Astrocyte (in vitro differentiated cells and primary cell): ENCODE results near the gene GOPC. TPM values are rescaled to one million over a fixed set of nuclear protein-coding genes. Genes with fewer than 3 reads are reported as not detected.

Experiments
- DNase-seq: peaks from one replicate; pipeline ENCODE4 v3.0.0-alpha.2; 2010; ENCODE audit warnings: low read depth
- FAIRE-seq: peaks from 2 replicates; lab custom pipeline; 2011; peaks lifted over from hg19 to GRCh38; lab: Jason Lieb, UNC
- H2AFZ ChIP-seq: 2 replicates; pipeline ENCODE4 v1.6.0; 2012; ENCODE audit warnings: low read depth, low read length, inconsistent platforms
- H3K27ac ChIP-seq: 2 replicates; pipeline ENCODE4 v1.5.1; 2011; ENCODE audit warnings: low read depth, low read length, inconsistent platforms
- H3K27me3 ChIP-seq: 2 replicates; pipeline ENCODE4 v1.6.0; 2011; ENCODE audit warnings: low read length, inconsistent platforms; ENCODE audit not compliant: insufficient read depth
- H3K36me3 ChIP-seq: 2 replicates; pipeline ENCODE4 v1.5.1; 2011; ENCODE audit warnings: low read length, inconsistent platforms; ENCODE audit not compliant: insufficient read depth
- H3K4me1 ChIP-seq: 2 replicates; pipeline ENCODE4 v1.5.1; 2011; ENCODE audit warnings: low read length, inconsistent platforms; ENCODE audit not compliant: insufficient read depth
- H3K4me2 ChIP-seq: 2 replicates; pipeline ENCODE4 v1.6.0; 2012; ENCODE audit warnings: low read length, inconsistent platforms
- H3K4me3 ChIP-seq: 2 replicates; pipeline ENCODE4 v1.5.1; 2011; ENCODE audit warnings: low read depth, mild to moderate bottlenecking, low read length, inconsistent platforms; ENCODE audit not compliant: insufficient read depth
- H3K79me2 ChIP-seq: 2 replicates; pipeline ENCODE4 v1.6.0; 2012; ENCODE audit warnings: mild to moderate bottlenecking, low read length, inconsistent platforms; ENCODE audit not compliant: insufficient read depth
- H3K9ac ChIP-seq: 2 replicates; pipeline ENCODE4 v1.6.0; 2012; ENCODE audit warnings: mild to moderate bottlenecking, low read length, inconsistent platforms
- H3K9me3 ChIP-seq: 2 replicates; pipeline ENCODE4 v1.5.1; 2012; ENCODE audit warnings: low read depth, mild to moderate bottlenecking, low read length, inconsistent platforms; ENCODE audit not compliant: insufficient read depth
- H4K20me1 ChIP-seq: 2 replicates; pipeline ENCODE4 v1.6.0; 2012; ENCODE audit warnings: low read length, inconsistent platforms; ENCODE audit not compliant: insufficient read depth
- H3K27ac Mint-ChIP-seq: one replicate; pipeline ENCODE4 v1.8.0; 2021; ENCODE audit warnings: mild to moderate bottlenecking, mixed read lengths; ENCODE audit not compliant: unreplicated experiment
- H3K27me3 Mint-ChIP-seq: one replicate; pipeline ENCODE4 v1.8.0; 2021; ENCODE audit warnings: low read depth, mixed read lengths; ENCODE audit not compliant: unreplicated experiment
- H3K36me3 Mint-ChIP-seq: one replicate; pipeline ENCODE4 v1.8.0; 2021; ENCODE audit warnings: low read depth, mixed read lengths; ENCODE audit not compliant: unreplicated experiment
- H3K4me1 Mint-ChIP-seq: one replicate; pipeline ENCODE4 v1.8.0; 2021; ENCODE audit warnings: low read depth, mixed read lengths; ENCODE audit not compliant: unreplicated experiment
- H3K4me3 Mint-ChIP-seq: one replicate; pipeline ENCODE4 v1.8.0; 2021; ENCODE audit warnings: mild to moderate bottlenecking, moderate library complexity, mixed read lengths; ENCODE audit not compliant: unreplicated experiment
- H3K9me3 Mint-ChIP-seq: one replicate; pipeline ENCODE4 v1.8.0; 2021; ENCODE audit warnings: mild to moderate bottlenecking, mixed read lengths; ENCODE audit not compliant: unreplicated experiment
- CTCF ChIP-seq: IDR thresholded peaks from 2 replicates; pipeline ENCODE4 v1.5.1; 2011; ENCODE audit warnings: low read depth, mild to moderate bottlenecking, inconsistent platforms, low read length, moderate library complexity; ENCODE audit not compliant: insufficient read depth
- EZH2 ChIP-seq: IDR thresholded peaks from 2 replicates; pipeline ENCODE4 v1.6.1; 2012; ENCODE audit warnings: mild to moderate bottlenecking, low read length, inconsistent platforms; ENCODE audit not compliant: insufficient read depth
- total RNA-seq: library from RNA; stranded (reverse); gene quantifications from 2 replicates; pipeline ENCODE4 v1.2.1, GENCODE V29; 2021

GOPC gene
- total RNA-seq, 1 donor from 2014 or later, result 45.0 TPM

GRCh38 chr6:117637770-117638169 lies 35.5 kb upstream of the GOPC start:
- H3K4me2 ChIP-seq, result no peak overlapping the region
- no peak overlapping the region for H3K9ac ChIP-seq
- Mint-ChIP-seq H3K36me3 (no peaks in the 10 kb centered on the region), H3K27me3 (no peaks in the 10 kb centered on the region), H3K4me3 (no peak overlapping the region), H3K27ac (no peak overlapping the region), H3K9me3 (no peaks in the 10 kb centered on the region), H3K4me1 (no peaks in the 10 kb centered on the region)
- no peak overlapping the region for H3K27ac ChIP-seq
- H3K36me3 ChIP-seq, result no peaks in the 10 kb centered on the region
- no peaks in the 10 kb centered on the region for H3K79me2 ChIP-seq
- DNase-seq (no peak), FAIRE-seq (no peak)
- TF ChIP-seq EZH2 (no peak), CTCF (no peak)
- no peaks in the 10 kb centered on the region for H3K27me3 ChIP-seq
- H3K4me1 ChIP-seq, result no peaks in the 10 kb centered on the region
- H3K9me3 ChIP-seq, result no peaks in the 10 kb centered on the region
- H3K4me3 ChIP-seq, result no peak overlapping the region
- no peaks in the 10 kb centered on the region for H4K20me1 ChIP-seq
- H2AFZ ChIP-seq, result no peak overlapping the region

GRCh38 chr6:117629119-117629660 lies 26.9 kb upstream of the GOPC start:
- Histone ChIP-seq H3K9ac (no peak overlapping the region), H3K4me2 (no peak overlapping the region), H3K36me3 (no peaks in the 10 kb centered on the region), H3K4me1 (no peaks in the 10 kb centered on the region), H3K4me3 (no peak overlapping the region), H3K9me3 (no peaks in the 10 kb centered on the region), H2AFZ (no peak overlapping the region), H4K20me1 (no peaks in the 10 kb centered on the region), H3K27ac (no peak overlapping the region), H3K27me3 (no peaks in the 10 kb centered on the region), H3K79me2 (no peaks in the 10 kb centered on the region)
- H3K27ac Mint-ChIP-seq, result no peak overlapping the region
- H3K9me3 Mint-ChIP-seq, result peaks cover 3% of the 10 kb centered on the region
- no peaks in the 10 kb centered on the region for H3K4me1 Mint-ChIP-seq
- no peak overlapping the region for H3K4me3 Mint-ChIP-seq
- no peak for FAIRE-seq
- DNase-seq, result no peak
- TF ChIP-seq CTCF, result no peak
- TF ChIP-seq EZH2, result no peak
- H3K36me3 Mint-ChIP-seq, result peaks cover 2% of the 10 kb centered on the region
- no peaks in the 10 kb centered on the region for H3K27me3 Mint-ChIP-seq

GRCh38 chr6:117627533-117627932 lies 25.2 kb upstream of the GOPC start:
- no peaks in the 10 kb centered on the region for H3K4me1 Mint-ChIP-seq

More at GRCh38 chr6:117627533-117627932, 25.2 kb upstream of the GOPC start:
- Histone ChIP-seq H3K4me1 (no peaks in the 10 kb centered on the region), H4K20me1 (no peaks in the 10 kb centered on the region), H3K27me3 (no peaks in the 10 kb centered on the region), H3K79me2 (no peaks in the 10 kb centered on the region), H3K27ac (no peak overlapping the region), H3K9me3 (peaks cover 5% of the 10 kb centered on the region), H3K9ac (no peak overlapping the region), H3K36me3 (no peaks in the 10 kb centered on the region), H3K4me2 (no peak overlapping the region), H3K4me3 (no peak overlapping the region), H2AFZ (no peak overlapping the region)
- no peaks in the 10 kb centered on the region for H3K27me3 Mint-ChIP-seq
- H3K27ac Mint-ChIP-seq, result no peak overlapping the region
- no peak for TF ChIP-seq EZH2
- peaks cover 11% of the 10 kb centered on the region for H3K9me3 Mint-ChIP-seq
- FAIRE-seq, result no peak
- H3K36me3 Mint-ChIP-seq, result peaks cover 2% of the 10 kb centered on the region
- no peak for DNase-seq
- H3K4me3 Mint-ChIP-seq, result no peak overlapping the region
